ENCODE results near the gene GPHA2. TPM values are rescaled to one million over a fixed set of nuclear protein-coding genes. Genes with fewer than 3 reads are reported as not detected.
A peak's percentile ranks its signal among the peaks of the same experiment; 100 is the strongest.

The GPHA2 gene
- total and polyA plus RNA-seq, 2 of the 13 experiments (the other 11 are each of a cell fraction or from before 2014, with no cell fraction given) = 13.0 to 19.1 TPM

- TF ChIP-seq, protein P1, sequence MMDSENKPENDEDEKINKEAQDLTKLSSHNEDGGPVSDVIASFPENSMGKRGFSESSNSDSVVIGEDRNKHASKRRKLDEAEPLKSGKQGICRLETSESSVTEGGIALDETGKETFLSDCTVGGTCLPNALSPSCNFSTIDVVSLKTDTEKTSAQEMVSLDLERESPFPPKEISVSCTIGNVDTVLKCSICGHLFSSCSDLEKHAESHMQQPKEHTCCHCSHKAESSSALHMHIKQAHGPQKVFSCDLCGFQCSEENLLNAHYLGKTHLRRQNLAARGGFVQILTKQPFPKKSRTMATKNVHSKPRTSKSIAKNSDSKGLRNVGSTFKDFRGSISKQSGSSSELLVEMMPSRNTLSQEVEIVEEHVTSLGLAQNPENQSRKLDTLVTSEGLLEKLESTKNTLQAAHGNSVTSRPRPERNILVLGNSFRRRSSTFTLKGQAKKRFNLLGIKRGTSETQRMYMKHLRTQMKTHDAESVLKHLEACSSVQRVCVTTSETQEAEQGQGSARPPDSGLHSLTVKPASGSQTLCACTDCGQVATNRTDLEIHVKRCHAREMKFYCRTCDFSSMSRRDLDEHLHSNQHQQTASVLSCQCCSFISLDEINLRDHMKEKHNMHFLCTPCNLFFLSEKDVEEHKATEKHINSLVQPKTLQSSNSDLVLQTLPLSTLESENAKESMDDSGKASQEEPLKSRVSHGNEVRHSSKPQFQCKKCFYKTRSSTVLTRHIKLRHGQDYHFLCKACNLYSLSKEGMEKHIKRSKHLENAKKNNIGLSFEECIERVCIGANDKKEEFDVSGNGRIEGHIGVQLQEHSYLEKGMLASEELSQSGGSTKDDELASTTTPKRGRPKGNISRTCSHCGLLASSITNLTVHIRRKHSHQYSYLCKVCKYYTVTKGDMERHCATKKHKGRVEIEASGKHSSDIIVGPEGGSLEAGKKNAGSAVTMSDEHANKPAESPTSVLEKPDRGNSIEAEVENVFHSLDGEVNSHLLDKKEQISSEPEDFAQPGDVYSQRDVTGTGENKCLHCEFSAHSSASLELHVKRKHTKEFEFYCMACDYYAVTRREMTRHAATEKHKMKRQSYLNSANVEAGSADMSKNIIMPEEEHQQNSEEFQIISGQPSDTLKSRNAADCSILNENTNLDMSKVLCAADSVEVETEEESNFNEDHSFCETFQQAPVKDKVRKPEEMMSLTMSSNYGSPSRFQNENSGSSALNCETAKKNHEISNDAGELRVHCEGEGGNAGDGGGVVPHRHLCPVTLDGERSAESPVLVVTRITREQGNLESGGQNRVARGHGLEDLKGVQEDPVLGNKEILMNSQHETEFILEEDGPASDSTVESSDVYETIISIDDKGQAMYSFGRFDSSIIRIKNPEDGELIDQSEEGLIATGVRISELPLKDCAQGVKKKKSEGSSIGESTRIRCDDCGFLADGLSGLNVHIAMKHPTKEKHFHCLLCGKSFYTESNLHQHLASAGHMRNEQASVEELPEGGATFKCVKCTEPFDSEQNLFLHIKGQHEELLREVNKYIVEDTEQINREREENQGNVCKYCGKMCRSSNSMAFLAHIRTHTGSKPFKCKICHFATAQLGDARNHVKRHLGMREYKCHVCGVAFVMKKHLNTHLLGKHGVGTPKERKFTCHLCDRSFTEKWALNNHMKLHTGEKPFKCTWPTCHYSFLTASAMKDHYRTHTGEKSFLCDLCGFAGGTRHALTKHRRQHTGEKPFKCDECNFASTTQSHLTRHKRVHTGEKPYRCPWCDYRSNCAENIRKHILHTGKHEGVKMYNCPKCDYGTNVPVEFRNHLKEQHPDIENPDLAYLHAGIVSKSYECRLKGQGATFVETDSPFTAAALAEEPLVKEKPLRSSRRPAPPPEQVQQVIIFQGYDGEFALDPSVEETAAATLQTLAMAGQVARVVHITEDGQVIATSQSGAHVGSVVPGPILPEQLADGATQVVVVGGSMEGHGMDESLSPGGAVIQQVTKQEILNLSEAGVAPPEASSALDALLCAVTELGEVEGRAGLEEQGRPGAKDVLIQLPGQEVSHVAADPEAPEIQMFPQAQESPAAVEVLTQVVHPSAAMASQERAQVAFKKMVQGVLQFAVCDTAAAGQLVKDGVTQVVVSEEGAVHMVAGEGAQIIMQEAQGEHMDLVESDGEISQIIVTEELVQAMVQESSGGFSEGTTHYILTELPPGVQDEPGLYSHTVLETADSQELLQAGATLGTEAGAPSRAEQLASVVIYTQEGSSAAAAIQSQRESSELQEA (CRISPR knock-in tag; IDR thresholded peaks at IDR 0.05; ENCODE audit: not compliant biosample characterization) = no peak
- TF ChIP-seq ZNF781 (CRISPR knock-in tag; IDR thresholded peaks at IDR 0.05; ENCODE audit: borderline replicate concordance, not compliant biosample characterization) (peak; percentile 32), SSRP1 (CRISPR knock-in tag; IDR thresholded peaks at IDR 0.05) (peak; percentile 82; the same call in 1 of the 2 replicates), TEAD3 (CRISPR knock-in tag; optimal IDR thresholded peaks at IDR 0.05; ENCODE audit: borderline replicate concordance) (no peak), ZNF33A (CRISPR knock-in tag; IDR thresholded peaks at IDR 0.05; ENCODE audit: borderline replicate concordance) (no peak), ZNF790 (CRISPR knock-in tag; IDR thresholded peaks at IDR 0.05; ENCODE audit: borderline replicate concordance) (0 out of 2 replicates have a peak, but pooled peaks have one; percentile 16), ZNF713 (CRISPR knock-in tag; IDR thresholded peaks at IDR 0.05) (no peak; the same call in 1 of the 2 replicates), RBFOX2 (IDR thresholded peaks at IDR 0.05; ENCODE audit: low read depth, low read length) (peak; percentile 53; the same call in 1 of the 2 replicates), REPIN1 (CRISPR knock-in tag; IDR thresholded peaks at IDR 0.05; ENCODE audit: borderline replicate concordance, low read depth) (no peak), MLX (CRISPR knock-in tag; IDR thresholded peaks at IDR 0.05) (no peak), POLR2A (IDR thresholded peaks at IDR 0.05; ENCODE audit: insufficient read depth in 1 of 2, low read depth in 2 of 2, low read length in 2 of 2) (no peak), KAT7 (CRISPR knock-in tag; IDR thresholded peaks at IDR 0.05; ENCODE audit: borderline replicate concordance) (no peak), MXI1 (IDR thresholded peaks at IDR 0.05; ENCODE audit: borderline replicate concordance, low read depth, low read length) (no peak), AGO1 (IDR thresholded peaks at IDR 0.05; ENCODE audit: low read depth, low read length, poor library complexity, severe bottlenecking) (peak; percentile 32), ZFP82 (CRISPR knock-in tag; IDR thresholded peaks at IDR 0.05; ENCODE audit: borderline replicate concordance) (no peak)
- TF ChIP-seq, protein P2, sequence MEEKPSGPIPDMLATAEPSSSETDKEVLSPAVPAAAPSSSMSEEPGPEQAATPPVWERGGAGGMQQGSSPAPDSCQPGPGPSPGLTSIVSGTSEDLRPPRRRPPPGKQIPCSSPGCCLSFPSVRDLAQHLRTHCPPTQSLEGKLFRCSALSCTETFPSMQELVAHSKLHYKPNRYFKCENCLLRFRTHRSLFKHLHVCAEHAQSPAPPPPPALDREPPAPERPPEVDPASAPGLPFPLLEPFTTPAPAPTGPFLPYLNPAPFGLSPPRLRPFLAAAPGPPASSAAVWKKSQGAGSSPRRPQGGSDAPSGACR (CRISPR knock-in tag; IDR thresholded peaks at IDR 0.05) = no peak
- TF ChIP-seq, protein P3, sequence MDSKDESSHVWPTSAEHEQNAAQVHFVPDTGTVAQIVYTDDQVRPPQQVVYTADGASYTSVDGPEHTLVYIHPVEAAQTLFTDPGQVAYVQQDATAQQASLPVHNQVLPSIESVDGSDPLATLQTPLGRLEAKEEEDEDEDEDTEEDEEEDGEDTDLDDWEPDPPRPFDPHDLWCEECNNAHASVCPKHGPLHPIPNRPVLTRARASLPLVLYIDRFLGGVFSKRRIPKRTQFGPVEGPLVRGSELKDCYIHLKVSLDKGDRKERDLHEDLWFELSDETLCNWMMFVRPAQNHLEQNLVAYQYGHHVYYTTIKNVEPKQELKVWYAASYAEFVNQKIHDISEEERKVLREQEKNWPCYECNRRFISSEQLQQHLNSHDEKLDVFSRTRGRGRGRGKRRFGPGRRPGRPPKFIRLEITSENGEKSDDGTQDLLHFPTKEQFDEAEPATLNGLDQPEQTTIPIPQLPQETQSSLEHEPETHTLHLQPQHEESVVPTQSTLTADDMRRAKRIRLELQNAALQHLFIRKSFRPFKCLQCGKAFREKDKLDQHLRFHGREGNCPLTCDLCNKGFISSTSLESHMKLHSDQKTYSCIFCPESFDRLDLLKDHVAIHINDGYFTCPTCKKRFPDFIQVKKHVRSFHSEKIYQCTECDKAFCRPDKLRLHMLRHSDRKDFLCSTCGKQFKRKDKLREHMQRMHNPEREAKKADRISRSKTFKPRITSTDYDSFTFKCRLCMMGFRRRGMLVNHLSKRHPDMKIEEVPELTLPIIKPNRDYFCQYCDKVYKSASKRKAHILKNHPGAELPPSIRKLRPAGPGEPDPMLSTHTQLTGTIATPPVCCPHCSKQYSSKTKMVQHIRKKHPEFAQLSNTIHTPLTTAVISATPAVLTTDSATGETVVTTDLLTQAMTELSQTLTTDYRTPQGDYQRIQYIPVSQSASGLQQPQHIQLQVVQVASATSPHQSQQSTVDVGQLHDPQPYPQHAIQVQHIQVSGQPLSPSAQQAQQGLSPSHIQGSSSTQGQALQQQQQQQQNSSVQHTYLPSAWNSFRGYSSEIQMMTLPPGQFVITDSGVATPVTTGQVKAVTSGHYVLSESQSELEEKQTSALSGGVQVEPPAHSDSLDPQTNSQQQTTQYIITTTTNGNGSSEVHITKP (CRISPR knock-in tag; IDR thresholded peaks at IDR 0.05; ENCODE audit: low read depth) = no peak
Measured at GRCh38 chr11:64892838-64893193, 42.9 kb downstream of the GPHA2 start (continued).

Data from HepG2 (cell line).